ENCODE results near the gene C16orf46.

Gene C16orf46

DNA sequence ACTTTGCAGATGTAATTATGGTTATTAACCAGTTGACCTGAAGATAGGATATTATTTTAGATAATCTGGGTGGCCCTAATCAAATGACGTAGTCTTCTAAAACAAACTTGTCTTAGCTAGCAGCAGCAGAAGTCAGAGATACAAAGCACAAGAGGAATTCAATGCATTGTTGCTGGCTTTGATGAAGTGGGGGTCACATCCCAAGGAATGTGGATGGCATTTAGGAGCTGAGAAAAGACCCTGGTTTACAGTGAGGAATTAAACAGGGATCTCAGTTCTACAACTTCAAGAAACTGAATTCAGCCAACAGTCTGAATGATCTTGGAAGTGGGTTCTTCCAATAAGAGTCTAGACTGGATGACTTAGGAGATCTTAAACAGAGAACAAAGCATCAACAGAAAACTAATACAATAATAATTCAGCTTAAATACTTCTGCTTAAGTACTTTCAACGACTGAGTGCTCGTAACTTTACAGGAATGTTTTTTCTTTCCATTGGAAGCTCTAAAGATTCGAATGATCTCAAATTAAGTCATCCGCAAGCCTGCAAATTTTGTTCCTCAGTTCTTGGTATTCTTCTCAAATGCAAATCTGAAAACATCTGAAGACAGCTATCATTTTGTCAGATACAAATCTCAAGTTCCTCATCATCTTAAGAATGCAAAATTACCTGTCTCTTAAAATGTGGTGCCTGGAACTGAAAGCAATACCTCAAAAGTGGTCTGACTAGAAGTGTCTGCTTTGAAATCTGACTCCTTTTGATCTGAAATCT lies 3.3 kb downstream of the C16orf46 start:
- DNase-seq, result no peak

DNA sequence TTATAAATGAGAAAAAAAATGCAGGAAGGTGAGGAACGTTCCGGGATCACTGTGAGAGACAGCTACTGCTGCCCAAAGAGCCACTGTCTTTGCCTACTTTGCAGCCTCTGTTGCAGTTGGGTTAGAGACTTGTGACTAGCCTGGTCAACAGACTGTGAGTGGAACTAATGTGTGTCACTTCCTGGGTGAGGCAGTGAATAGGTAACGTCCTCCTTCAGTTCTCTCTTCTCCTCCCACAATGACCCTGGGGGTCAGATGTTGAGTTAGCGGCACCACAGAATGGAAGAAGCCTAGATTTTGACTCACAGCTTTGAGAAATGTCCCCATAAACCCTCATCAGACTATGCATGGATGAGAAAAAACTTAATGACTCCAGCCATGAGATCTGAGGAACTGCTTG lies 5.2 kb downstream of the C16orf46 start:
- DNase-seq, result no peak

DNA sequence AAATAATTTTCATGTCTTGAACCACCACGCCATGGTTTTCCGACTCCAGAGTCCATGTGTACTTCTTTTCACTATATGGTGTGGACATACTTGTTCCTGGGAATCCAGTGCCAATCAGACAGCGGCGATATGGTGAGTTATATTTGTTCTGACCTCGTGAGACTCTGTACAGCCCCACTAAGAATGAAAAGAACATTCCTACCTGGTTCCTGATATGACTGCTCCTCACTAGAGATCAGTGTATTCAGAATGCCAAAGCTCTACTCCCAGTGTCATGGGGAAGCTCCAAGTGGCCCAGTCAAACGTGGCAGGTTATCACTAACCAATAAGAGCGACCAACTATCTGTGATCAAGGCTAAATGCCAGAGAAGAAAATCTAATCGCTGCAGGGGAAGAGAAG lies 6.1 kb downstream of the C16orf46 start:
- DNase-seq, result no peak

DNA sequence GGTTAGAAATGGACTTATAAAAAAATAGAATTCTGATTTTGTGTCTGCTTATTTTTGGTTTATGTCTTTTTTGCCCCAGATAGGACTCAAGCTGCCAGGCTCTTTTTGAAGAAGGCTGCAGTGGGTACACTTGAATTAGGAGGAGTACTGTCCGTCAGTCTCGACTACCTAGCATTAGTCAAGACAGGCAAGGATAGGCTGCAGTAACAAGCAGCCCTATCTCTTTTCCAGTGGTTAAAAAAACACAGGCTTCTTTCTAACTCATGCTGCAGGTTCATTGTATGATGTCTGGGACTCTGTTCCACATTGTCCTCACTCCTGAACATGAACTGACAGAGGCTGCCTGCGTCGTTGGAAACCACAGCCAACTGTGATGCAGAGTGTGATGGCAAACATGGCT lies 8.0 kb downstream of the C16orf46 start:
- no peak for DNase-seq

DNA sequence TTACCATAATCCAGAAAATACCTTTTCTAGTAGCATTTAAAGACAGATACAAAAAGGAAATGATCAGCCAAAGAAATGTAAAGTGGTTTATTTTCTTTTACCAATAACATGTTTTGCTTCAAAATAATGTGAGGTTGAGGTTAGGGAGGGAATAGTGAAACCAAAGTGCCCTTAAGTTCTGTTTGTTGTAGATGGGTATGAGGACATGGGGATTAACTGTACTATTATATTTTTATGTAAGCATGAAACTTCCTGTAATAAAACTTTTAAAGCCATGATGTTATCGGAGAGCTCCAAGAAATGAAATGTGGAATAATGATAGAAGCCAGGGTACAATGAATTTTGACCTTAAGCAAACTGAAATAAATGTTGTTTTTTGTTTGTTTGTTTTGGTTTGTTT lies 9.9 kb downstream of the C16orf46 start:
- no peak for DNase-seq

DNA sequence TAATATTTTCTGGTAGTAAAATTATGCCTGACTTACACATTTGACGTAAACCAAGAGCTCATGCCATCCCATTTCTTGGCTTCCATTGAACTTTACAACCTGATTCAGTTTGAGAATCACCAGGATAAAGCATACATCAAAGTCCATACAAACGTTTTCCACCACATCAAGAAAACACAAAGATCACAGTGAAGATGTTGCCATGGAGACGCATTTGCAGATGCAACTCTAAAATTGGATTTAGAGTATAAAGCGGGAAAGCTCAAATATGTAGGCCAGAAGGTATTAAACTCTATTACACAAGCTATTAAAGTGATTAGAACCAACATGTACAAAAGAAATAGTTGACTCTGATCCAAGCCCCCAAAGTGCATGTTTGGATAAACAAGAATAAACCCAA lies 10.4 kb downstream of the C16orf46 start:
- no peak for DNase-seq

DNA sequence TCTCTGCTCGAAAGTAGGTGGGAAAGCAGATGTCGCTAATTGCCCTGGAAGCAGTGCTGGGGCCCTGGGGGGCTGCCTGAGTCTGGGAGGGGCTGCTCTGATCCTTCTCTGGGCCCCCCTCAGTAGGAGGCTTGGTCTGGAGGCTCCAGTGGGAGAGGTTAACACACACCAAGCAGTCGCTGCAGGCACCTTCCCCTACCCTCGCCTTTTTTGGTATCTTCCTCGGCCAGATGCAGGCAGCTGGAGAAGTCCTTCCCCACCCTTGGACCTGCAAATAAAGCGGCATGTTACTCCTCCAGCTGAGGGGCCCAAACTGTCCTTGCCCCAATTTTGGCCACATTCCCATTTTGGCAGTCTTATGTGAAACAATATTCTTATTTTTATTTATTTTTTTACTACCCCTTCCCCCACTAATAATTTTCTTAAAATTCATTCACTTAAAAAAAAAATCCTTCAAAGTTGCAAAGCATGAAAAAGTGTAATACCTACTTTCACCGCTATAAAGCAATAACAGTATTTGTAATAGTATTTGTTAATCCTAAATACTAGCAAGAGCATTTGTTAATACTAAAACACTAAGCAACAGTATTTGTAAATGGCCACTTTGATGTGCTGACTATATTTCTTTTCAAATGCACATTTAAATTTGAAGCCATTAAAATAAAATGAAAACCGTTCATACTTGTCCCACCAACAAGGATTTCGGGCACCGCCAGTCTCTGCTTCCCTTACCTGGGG lies 15.0 kb downstream of the C16orf46 start:
- no peak for DNase-seq

DNA sequence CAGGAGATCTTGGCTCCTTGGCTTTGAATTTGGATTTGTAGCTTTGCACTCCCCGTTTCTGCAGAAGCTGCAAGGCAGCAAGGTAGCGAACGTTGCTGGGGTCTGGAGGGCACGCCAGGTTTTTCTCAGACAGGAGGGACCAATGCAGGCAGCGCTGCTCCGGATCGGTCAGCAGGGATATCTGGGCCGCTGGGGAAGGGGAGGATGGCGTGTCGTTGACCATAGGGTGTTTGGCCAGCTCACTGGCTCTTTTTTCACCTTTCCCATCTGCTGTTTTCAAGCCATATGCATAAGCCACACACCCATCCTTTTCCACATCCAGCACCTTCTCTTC lies 15.8 kb downstream of the C16orf46 start:
- DNase-seq, result no peak

DNA sequence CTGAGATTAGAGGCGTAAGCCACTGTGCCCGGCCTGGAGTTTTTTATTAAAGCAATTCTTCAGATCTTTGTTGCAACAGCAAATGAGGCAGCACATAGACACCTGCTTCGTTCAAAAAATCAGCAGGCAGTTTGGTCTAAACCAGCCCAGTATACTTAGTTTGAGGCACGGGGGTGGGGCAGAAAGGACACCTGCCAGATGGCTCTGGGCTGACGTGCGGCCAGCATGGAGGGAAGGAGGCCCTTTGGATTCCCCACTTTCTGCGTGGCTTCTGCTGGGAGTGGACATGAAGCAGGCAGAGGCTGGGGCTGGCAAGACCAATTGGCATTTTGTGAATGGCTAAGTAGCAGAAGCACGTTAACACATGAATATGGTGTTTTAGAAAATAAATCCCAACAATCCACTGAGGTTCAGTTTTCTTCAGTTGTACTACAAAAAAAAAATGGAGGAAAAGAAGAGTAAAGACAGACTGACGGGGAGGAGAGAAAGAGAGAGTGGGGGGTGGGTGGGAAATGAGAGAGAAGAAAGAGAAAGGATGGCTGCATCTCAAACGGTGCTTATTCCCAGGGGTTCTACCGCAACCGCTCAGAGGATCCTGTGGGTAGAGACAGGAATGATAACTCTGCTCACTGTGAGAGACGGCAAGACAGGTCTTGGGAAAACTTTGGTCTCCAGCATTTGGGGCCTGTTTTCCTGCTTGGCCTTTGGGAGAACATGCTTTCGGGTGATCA lies 16.3 kb downstream of the C16orf46 start:
- DNase-seq, result no peak

DNA sequence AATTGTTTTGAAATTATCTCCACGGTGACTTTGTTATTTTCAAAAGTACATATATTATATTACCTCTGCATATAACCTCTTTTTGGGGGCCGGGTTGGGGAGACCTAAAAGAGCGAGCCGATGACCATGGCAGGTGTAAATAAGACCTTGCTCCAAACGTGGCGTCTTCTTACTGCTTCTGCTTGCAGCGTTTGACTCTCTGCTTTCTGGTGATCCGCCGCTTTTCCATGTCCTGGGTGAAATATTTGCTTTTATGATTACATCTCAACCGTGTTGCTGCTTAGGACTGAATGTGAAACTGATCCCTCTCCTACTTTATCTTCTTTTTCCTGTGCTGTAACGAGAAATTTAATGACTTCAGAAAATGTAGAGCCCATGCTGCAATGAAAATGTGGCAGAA lies 23.3 kb downstream of the C16orf46 start:
- DNase-seq, result no peak

DNA sequence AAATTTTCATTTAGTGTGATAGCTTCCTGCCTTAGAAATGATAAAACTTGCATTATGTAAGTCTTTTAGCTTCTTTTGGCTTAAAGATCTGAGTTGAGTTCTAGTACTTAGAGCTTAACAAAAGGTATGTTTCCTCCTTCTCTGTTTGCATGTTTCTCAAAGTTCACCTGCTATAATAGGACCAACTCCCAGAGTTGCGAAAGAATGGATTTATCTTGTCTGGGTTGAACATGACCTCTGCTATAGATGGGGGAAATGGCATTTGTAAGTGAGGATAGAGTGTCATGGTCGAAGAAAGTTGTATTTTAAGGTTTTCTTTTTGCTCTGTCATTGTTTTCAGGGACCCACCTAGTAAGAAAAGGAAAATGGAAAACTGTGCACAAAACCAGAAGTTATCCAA lies 34.2 kb downstream of the C16orf46 start:
- DNase-seq, result no peak

DNA sequence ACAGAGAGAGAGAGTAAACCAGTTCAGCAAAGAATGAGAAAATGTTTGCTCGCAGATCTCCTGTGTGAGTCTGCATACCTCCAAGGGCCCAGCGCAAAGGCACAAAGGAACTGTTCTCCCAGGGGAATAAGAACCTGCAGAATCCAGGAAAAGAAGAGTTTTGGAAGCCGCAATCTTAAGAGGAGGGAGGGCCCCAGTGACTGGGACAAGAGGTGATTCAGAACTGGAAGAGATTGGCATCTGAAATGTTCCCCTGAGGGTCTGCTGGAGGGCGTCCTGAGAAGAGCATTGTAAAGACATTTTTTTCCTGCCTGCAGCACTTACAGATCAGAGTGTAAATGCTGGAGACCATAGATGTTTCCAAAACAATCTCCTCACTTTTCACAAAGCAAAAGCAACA lies 35.3 kb downstream of the C16orf46 start:
- DNase-seq, result no peak

DNA sequence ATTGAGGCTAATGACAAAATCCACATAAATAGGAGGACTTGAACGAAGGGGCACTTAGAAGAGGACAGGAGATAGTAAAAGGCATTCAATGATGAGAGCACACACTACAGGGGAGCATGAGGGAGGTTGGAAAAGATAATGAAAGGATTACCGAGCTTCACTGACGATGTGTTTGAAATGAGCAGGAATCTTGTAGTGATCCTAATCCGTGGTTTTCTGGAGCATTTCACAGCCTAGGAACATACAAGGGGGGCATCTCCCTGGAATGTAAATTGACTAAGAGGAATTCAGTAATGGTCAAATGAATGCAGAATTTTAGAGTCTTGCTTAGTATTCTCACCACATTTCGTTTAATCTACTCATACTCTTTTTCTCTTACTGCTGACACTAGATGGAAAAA lies 36.2 kb downstream of the C16orf46 start:
- no peak for DNase-seq

DNA sequence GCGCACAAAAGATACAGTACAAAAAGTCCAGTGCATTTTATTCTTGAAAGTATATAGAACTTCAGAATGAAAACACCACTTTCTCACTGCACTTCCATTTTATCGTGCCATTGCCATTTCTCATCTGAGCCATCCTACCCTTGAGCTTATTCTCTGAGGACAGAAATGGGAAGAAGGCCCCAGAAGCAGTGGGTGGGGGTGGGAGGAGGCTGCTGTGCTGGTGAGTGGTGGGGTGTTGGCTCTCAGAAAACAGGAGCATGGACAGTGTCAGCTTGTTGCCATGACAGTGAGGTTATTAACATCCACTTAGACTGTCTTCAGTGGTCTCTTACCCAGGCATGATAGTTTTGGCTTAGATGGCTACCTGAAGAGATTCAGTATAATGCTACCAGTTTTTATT lies 36.9 kb downstream of the C16orf46 start:
- no peak for DNase-seq

DNA sequence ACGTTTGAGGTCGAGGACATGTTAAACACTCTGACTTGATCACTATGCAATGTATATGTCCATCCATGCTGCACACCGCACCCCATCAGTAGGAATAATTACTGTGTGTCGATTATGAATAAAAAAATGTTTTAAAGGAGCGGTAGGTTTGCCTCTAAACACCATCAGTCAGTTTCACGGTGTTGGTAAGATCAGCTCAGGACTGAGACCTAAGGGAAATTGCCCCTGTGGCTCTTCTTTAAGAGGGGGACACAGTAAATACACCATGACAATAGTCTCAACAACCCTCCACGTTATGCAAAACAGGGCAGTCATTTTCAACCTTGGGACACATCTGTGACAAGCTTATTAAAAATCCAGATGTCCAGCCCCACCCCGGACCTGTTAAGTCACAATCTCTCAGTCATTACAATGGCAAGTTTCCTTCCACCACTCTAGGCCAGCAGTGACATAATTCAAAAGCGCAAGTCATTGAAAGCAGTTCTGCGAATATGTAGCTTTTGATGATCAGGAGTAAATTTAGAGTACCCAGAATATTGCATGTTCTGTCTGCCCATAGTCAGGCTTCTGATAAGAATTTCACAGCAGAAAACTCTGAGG lies 40.2 kb downstream of the C16orf46 start:
- DNase-seq, result no peak

DNA sequence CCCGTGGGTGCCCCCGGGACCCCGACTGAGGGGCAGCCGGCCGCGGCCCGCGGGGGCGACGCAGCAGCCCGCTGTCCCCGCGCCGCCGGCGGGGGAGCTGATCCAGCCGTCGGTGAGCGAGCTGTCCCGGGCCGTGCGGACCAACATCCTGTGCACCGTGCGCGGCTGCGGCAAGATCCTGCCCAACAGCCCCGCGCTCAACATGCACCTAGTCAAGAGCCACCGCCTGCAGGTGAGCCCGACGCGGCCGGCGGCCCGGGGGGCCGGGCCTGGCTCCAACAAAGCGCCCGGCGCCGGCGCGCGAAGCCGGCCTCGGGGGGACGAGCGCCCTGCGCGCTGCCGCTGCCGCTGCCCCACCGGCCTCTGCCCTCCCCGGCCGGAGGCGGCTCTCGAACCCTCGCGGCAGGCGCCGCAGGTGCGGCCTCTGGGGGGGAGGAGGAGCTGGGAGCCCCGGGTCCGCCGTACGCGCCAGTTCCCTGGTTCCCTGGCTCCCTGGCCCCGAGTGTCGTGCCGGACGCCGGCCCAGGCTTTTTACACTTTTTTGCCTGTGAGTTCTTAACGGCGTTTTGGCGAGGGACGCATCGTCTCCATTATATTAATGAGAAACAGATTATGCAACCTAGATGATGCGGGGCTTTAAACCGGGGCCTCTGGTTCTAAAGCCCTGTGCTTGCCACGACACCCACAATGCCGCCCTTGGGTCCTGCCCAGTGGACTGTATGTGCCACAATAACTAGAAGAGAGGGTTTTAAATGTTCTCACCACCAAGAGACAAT lies 40.9 kb downstream of the C16orf46 start:
- DNase-seq, result no peak

DNA sequence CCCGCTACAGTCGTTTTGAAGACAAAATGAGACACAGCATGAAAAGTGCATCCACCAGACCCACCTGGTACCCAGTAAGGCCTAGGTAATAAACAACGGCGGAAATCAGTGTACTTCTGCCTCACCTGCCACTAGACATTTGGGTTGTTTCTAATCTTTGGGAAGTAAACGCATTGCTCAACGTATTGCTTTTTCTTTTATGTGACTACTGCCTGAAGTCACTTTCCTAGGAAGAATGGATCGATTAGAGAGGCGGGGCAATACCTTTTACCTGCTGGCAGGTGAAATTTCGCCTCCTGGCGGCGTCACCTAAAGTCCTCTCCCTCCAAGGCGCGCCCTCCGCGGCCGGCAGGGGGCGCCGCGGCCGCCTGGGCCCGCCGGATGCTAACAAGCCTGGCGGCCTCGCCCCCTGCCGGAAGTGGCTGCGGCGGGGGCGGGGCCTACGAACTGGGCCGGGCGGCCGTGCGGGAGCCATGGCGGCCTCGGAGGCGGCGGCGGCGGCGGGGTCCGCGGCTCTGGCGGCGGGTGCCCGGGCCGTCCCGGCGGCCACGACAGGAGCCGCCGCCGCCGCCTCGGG lies 41.6 kb downstream of the C16orf46 start, which contains the start of gene ATMIN:
TSS of gene ATMIN (plus strand) at position 445 of the 577 bp plus-strand sequence. CDS start at position 474, 29 bp downstream.
- DNase-seq, result peak; percentile 51

DNA sequence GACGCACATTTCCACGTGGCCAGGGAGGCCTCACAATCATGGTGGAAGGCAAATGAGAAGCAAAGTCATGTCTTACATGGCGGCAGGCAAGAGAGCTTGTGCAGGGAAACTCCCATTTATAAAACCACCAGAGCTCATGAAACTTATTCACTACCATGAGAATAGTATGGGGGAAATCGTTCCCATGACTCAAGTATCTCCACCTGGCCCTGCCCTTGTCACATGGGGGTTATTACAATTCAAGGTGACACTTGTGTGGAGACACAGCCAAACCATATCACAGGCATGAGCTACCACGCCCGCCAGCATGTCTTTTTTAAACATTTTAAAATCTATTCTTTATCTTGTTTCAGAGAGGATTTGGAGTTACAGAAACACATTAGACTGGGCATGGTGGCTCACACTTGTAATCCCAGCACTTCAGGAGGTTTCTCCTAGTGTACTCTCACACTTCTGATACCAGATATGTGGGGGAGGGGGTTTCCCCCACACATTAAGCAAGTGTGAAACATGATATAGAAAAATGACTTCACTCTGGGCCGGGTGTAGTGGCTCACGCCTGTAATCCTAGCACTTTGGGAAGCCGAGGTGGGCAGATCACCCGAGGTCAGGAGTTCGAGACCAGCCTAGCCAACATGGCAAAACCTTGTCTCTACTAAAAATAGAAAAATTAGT lies 47.0 kb downstream of the C16orf46 start:
- DNase-seq, result no peak

DNA sequence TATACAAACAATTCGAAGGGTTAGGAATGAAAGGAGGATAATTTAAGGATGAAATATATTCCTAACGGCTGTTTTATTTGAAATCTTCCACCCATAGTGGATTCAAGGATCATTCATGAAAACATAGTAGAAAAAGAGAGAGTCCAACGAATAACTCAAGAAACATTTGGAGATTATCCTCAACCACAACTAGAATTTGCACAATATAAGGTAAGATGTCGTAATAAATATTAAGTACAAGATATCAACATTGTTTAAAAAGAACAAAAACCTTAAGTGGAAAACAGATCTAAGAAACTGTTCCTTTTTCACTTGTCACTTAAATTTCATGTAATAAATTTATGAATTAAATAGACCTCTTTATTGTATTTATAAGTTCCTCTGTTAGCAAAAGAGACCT lies 50.6 kb downstream of the C16orf46 start:
- no peak for DNase-seq

DNA sequence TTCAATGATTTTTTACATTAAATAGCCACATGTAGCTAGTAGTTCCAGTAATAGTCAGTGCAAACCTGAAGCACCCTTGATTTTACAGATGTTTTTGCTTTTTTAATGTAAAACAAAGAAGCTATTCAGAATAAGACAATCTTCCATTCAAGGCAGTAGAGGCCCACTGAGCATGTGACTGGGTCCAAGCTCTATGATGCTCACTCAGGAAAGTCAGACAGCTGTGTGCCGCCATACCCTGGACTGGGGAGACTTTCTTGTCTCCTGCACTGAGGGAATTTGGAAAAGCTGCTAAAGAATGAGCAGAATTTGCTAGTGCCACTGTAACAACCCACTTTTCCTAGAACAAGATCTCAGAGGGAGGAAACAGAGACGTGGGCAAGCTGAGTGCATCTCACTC lies 58.5 kb downstream of the C16orf46 start:
- DNase-seq, result no peak

DNA sequence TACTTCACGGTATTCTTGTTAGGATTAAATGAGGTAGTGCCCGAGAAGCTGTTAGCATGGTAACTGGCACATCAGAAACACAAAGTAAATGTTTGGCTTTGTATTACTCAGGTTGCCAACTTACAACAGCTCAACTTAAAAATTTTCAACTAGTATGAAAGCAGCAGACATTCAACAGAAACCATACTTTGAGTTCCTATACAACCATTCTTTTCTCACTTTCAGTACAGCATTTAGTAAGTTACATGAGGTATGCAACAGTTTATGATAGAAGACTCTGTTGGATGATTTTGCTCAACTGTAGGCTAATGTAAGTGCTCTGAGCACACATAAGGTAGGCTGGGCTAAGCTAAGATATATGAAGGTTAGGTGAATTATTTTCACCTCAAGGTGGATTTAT lies 62.4 kb downstream of the C16orf46 start:
- no peak for DNase-seq

DNA sequence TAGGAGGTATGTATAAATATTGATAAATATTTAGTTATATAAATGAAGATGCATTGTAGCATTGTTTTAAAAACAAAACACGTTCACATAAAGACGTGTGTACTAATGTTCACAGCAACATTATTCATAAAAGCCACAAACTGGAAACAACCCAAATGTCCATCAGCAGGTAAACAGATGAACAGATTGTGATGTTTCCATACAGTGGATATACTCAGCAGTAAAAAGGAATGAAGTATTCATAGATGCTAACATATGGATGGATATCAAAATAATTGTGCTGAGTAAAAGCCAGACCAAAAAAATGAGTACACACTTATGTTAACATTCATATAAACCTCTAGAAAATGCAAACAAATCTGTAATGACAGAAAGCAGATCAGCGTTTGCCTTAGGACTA lies 64.1 kb downstream of the C16orf46 start:
- DNase-seq, result no peak

All from NK-92 treated with Interleukin-12 subunit alpha and Interleukin-12 subunit beta, amount 100 ng/mL, for 24 hours (cell line).